OCI-LY1 (cell line): ENCODE results near the gene LRIT2.

ENCODE experiments used
- H2AFZ ChIP-seq: fragments of 200-600 bp; sonication (generic), shearing (Covaris generic); 2 replicates; pipeline ENCODE4 v1.6.0; 2014; ENCODE audit warnings: antibody characterized with exemption, mild to moderate bottlenecking, low read length
- H3F3A ChIP-seq: fragments of 200-600 bp; sonication (generic), shearing (Covaris generic); 2 replicates; pipeline ENCODE4 v1.6.0; 2014; ENCODE audit warnings: mild to moderate bottlenecking, antibody characterized with exemption, low read length, moderate library complexity; ENCODE audit not compliant: insufficient read depth
- H3K27ac ChIP-seq: fragments of 200-600 bp; sonication (generic); 2 replicates; pipeline ENCODE4 v1.5.1; 2014; ENCODE audit warnings: low read length, mixed run types, mild to moderate bottlenecking, low read depth; ENCODE audit not compliant: poor library complexity, severe bottlenecking
- H3K27me3 ChIP-seq: fragments of 200-600 bp; sonication (generic); 2 replicates; pipeline ENCODE4 v1.6.0; 2014; ENCODE audit warnings: antibody characterized with exemption, mild to moderate bottlenecking, low read length, moderate library complexity; ENCODE audit not compliant: insufficient read depth
- H3K36me3 ChIP-seq: fragments of 200-600 bp; sonication (generic); 2 replicates; pipeline ENCODE4 v1.6.1; 2014; ENCODE audit warnings: mild to moderate bottlenecking, antibody characterized with exemption, low read length, moderate library complexity, mixed read lengths; ENCODE audit not compliant: insufficient read depth
- H3K4me1 ChIP-seq: fragments of 200-600 bp; sonication (generic); 2 replicates; pipeline ENCODE4 v1.5.1; 2014; ENCODE audit warnings: mild to moderate bottlenecking, low read length, moderate library complexity; ENCODE audit not compliant: insufficient read depth, severe bottlenecking
- H3K4me2 ChIP-seq: fragments of 200-600 bp; sonication (generic), shearing (Covaris generic); 2 replicates; pipeline ENCODE4 v1.6.1; 2014; ENCODE audit warnings: low read length
- H3K4me3 ChIP-seq: fragments of 200-600 bp; sonication (generic); 2 replicates; pipeline ENCODE4 v1.5.1; 2014; ENCODE audit warnings: low read length, low read depth, mild to moderate bottlenecking, mixed read lengths; ENCODE audit not compliant: poor library complexity, severe bottlenecking
- H3K79me2 ChIP-seq: fragments of 200-600 bp; shearing (Covaris generic); 2 replicates; pipeline ENCODE4 v1.6.1; 2016; ENCODE audit warnings: mixed run types, low read length, mixed read lengths; ENCODE audit not compliant: insufficient read depth
- H3K9ac ChIP-seq: fragments of 200-600 bp; sonication (generic), shearing (Covaris generic); 2 replicates; pipeline ENCODE4 v1.6.1; 2014; ENCODE audit warnings: mild to moderate bottlenecking, low read length, mixed read lengths
- H3K9me2 ChIP-seq: fragments of 200-600 bp; sonication (generic), shearing (Covaris generic); 2 replicates; pipeline ENCODE4 v1.6.1; 2014; ENCODE audit warnings: low read depth, mild to moderate bottlenecking, low read length, mixed read lengths
- H3K9me3 ChIP-seq: fragments of 200-600 bp; shearing (Covaris generic); 2 replicates; pipeline ENCODE4 v1.6.1; 2014; ENCODE audit warnings: low read length, mixed read lengths
- H4K20me1 ChIP-seq: fragments of 200-600 bp; sonication (generic), shearing (Covaris generic); 2 replicates; pipeline ENCODE4 v1.6.0; 2016; ENCODE audit warnings: mild to moderate bottlenecking, low read length; ENCODE audit not compliant: insufficient read depth
- CTCF ChIP-seq: fragments of 200-600 bp; sonication (generic), shearing (Covaris generic); IDR thresholded peaks from 2 replicates; pipeline ENCODE4 v1.5.1; 2017; ENCODE audit warnings: mild to moderate bottlenecking, antibody characterized with exemption, low read length, moderate library complexity, mixed read lengths
- EZH2 ChIP-seq: fragments of 200-600 bp; sonication (generic), shearing (Covaris generic); IDR thresholded peaks from 2 replicates; pipeline ENCODE4 v1.8.0; 2017; ENCODE audit warnings: borderline replicate concordance, mixed run types, mild to moderate bottlenecking, antibody characterized with exemption, low read length, moderate library complexity, mixed read lengths

The LRIT2 gene

GRCh38 chr10:84256510-84257342, 31.4 kb upstream of the LRIT2 start:
- H3K79me2 ChIP-seq: no peaks in the 10 kb centered on the region
- H3K4me1 ChIP-seq: no peaks in the 10 kb centered on the region
- no peaks in the 10 kb centered on the region for H3K9me3 ChIP-seq
- TF ChIP-seq EZH2 (no peak), CTCF (peak; percentile 56)
- H3K9me2 ChIP-seq: no peaks in the 10 kb centered on the region
- H3K9ac ChIP-seq: no peak overlapping the region
- no peaks in the 10 kb centered on the region for H3K27me3 ChIP-seq
- H3F3A ChIP-seq: no peaks in the 10 kb centered on the region
- no peak overlapping the region for H3K4me3 ChIP-seq
- no peak overlapping the region for H3K4me2 ChIP-seq
- H3K27ac ChIP-seq: no peak overlapping the region
- H2AFZ ChIP-seq: no peak overlapping the region
- H4K20me1 ChIP-seq: no peaks in the 10 kb centered on the region
- no peaks in the 10 kb centered on the region for H3K36me3 ChIP-seq

DNA sequence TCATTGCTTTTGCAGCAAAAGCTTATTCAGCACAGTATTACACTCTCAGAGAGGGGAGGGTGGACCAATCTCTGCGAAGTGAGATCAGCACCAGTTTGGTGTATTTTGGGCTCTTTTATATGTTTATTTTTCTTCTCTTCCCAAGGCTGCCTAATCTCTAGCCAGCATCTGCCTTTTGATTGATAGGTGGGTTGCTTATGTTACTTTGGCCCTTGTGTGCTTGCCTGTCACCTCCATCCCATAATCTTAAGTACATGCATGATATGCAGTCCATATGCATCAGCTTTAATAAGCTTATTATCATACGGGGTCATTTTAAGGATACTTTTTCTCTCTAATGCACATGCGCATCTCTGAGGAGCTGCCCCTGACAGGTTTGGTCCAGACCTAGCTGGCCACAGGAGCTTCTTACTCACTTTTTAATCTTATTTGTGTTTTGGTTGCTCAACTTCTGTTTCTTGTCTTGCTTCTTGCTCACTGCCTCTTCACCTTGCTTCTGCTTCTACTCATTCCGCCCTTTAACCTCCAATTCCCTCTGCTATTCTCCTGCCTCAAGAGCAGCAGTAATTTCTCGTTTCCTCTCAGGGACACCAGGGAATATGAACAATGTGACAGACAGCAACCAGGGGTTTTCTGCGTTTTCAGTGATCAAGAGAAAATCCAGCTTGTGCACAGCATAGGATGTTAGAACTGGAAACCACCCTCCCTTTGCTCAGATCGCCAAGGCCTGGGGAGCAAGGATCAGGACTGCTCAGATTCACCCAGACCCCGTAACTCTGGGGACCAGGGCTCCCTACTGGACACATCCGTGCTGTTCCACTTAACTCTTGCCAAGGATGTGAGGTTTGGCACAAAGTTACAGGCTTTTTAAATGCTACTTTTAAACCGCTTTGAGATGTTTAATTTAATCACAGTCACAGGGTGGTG, 29.5 kb upstream of the LRIT2 start:
- no peak overlapping the region for H3K9ac ChIP-seq
- no peak overlapping the region for H2AFZ ChIP-seq
- no peaks in the 10 kb centered on the region for H3K79me2 ChIP-seq
- no peaks in the 10 kb centered on the region for H3F3A ChIP-seq
- no peaks in the 10 kb centered on the region for H4K20me1 ChIP-seq
- H3K27ac ChIP-seq: no peak overlapping the region
- no peaks in the 10 kb centered on the region for H3K4me1 ChIP-seq
- H3K9me2 ChIP-seq: no peaks in the 10 kb centered on the region
- H3K4me2 ChIP-seq: no peak overlapping the region
- H3K4me3 ChIP-seq: no peak overlapping the region
- H3K9me3 ChIP-seq: no peaks in the 10 kb centered on the region
- no peaks in the 10 kb centered on the region for H3K27me3 ChIP-seq
- TF ChIP-seq EZH2 (no peak), CTCF (no peak)
- H3K36me3 ChIP-seq: no peaks in the 10 kb centered on the region

GRCh38 chr10:84248794-84249193, 23.4 kb upstream of the LRIT2 start:
- Histone ChIP-seq H3K9me3 (no peaks in the 10 kb centered on the region), H3K9me2 (no peaks in the 10 kb centered on the region), H3F3A (no peaks in the 10 kb centered on the region), H3K4me2 (no peak overlapping the region), H3K79me2 (no peaks in the 10 kb centered on the region), H2AFZ (no peak overlapping the region), H3K27me3 (no peaks in the 10 kb centered on the region), H3K4me1 (no peaks in the 10 kb centered on the region), H4K20me1 (no peaks in the 10 kb centered on the region), H3K36me3 (no peaks in the 10 kb centered on the region), H3K9ac (no peak overlapping the region), H3K4me3 (no peak overlapping the region), H3K27ac (no peak overlapping the region)
- no peak for TF ChIP-seq EZH2
- no peak for TF ChIP-seq CTCF
